AG10803 (cell line): ENCODE data around the gene DIP2A.
"Not testable (repeated sequence)": the region's sequence is repeated elsewhere in the genome, so short reads cannot be mapped to it uniquely, and the experiment has no call there.

Source experiments
- DNase-seq: peaks from one replicate; pipeline ENCODE4 v3.0.0; 2010; ENCODE audit warnings: low read depth
- H3K4me3 ChIP-seq: 2 replicates; pipeline ENCODE4 v1.5.1; 2011; ENCODE audit warnings: mild to moderate bottlenecking, low read length, control low read depth
- TF ChIP-seq, protein P1 (sequence below): conservative IDR thresholded peaks from 2 replicates; pipeline ENCODE4 v1.5.1; 2011; ENCODE audit warnings: mild to moderate bottlenecking, low read length, control low read depth, inconsistent platforms

Gene DIP2A

DNA sequence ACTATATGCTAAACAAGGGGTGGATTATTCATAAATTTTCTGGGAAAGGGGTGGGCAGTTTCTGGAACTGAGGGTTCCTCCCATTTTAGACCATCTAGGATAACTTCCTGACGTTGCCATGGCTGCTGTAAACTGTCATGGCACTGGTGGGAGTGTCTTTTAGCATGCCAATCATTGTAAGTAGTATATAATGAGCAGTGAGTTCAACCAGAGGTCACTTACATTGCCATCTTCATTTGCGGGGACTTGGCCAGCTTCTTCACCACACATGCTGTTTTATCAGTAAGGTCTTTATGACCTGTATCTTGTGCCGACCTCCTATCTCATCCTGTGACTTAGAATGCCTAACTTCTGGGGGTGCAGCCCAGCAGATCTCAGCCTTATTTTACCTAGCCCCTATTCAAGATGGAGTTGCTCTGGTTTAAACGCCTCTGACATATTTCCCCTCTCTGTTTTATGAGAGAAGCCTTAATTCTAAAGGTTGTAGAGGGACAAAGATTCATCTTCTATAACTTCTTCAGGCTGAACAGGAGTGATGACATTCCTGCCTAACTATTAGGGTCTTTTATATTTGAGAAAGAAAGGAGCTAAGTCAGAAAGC, 60.4 kb downstream of the DIP2A start:
- H3K4me3 ChIP-seq: no peak overlapping the region
- TF ChIP-seq, protein P1, sequence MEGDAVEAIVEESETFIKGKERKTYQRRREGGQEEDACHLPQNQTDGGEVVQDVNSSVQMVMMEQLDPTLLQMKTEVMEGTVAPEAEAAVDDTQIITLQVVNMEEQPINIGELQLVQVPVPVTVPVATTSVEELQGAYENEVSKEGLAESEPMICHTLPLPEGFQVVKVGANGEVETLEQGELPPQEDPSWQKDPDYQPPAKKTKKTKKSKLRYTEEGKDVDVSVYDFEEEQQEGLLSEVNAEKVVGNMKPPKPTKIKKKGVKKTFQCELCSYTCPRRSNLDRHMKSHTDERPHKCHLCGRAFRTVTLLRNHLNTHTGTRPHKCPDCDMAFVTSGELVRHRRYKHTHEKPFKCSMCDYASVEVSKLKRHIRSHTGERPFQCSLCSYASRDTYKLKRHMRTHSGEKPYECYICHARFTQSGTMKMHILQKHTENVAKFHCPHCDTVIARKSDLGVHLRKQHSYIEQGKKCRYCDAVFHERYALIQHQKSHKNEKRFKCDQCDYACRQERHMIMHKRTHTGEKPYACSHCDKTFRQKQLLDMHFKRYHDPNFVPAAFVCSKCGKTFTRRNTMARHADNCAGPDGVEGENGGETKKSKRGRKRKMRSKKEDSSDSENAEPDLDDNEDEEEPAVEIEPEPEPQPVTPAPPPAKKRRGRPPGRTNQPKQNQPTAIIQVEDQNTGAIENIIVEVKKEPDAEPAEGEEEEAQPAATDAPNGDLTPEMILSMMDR: no peak
- no peak for DNase-seq

DNA sequence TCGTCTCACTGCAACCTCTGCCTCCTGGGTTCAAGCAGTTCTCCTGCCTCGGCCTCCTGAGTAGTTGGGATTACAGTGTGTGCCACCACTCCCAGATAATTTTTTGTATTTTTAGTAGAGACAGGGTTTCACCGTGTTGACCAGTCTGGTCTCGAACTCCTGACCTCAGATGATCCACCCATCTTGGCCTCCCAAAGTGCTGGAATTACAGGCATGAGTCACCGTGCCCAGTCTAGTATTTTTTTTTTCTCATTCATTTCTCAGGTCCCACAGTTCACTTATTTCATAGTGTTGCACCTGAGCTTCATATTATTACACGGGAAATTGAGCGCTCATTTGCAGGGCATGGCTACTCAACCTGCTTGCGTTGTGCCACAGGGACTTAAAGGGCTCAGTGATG, 68.7 kb downstream of the DIP2A start:
- not testable (repeated sequence) for H3K4me3 ChIP-seq, DNase-seq

DNA sequence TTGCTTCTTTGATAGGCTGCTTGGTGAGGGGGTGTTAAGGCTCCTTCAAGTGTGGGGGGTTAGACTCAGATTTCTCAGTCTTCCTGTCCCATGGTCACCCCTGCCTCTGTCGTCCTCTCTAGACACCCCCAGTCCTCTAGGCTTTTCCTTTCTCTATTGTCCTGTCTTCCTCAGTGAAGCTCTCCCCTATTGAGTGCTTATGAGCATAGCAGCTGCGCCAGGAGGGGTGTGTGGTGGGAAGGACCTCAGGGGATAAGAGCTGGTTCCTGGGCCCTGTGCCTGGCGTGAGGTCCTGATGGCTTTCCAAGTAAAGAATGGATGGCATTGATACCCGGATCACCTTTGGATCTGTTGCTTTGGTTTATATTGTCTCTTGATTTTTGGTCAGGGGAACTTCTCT, 69.1 kb downstream of the DIP2A start:
- TF ChIP-seq, protein P1: no peak
- no peak for DNase-seq
- H3K4me3 ChIP-seq: no peak overlapping the region

DNA sequence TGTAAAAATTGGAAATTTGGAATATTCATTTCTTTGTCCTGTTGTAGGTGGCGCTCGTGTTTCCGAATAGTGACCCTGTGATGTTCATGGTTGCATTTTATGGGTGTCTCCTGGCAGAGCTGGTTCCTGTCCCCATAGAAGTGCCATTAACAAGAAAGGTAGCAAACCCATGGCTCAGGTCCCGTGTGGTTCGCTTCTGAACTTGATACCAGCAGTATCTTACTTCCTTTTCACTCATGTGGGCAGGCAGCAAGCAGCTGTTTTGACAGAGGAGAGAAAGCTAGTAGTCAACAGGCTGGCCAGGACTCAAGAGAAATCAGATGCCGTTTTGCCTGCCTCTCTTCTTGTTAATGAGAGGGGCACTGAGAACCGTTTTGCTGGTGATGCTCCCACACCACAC, 73.4 kb downstream of the DIP2A start:
- DNase-seq: no peak
- TF ChIP-seq, protein P1: no peak
- no peak overlapping the region for H3K4me3 ChIP-seq

DNA sequence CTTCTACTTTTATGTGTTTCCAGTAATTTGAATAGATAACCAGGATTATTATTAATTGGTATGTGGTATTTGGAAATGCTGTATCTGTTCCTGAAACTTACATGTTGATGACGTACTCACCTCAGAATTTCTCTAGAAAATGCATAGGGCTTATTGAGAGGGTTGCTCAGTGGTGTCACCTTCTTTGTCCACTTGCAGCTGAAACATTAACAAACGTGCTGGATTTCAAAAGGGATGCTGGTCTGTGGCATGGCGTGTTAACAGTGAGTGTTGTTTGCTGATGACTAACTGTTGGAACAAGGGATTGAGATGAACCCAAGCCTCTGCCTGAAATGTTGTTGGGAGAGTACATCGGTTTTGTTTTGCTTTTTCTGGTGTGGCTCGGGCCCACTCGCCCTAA, 78.3 kb downstream of the DIP2A start:
- TF ChIP-seq, protein P1: no peak
- no peak for DNase-seq
- no peak overlapping the region for H3K4me3 ChIP-seq

DNA sequence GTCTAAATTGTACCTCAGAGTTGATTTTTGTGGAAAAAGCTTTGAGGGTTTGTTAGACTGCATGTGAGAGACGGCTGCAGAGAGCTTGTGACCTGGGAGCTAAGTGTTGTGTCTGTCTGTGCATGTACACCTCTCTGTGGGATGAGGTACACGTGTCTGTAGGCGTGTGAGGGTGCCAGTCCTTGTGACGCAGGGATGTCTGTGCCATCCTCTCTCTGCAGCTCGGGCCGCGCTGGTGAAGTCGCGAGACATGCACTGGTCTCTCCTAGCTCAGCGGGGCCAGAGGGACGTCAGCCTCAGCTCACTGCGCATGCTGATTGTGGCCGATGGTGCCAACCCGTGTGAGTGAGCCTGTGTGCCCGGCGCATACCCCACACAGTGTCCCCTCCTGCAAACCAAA, 79.6 kb downstream of the DIP2A start:
- DNase-seq: no peak
- H3K4me3 ChIP-seq: no peak overlapping the region
- TF ChIP-seq, protein P1: no peak

DNA sequence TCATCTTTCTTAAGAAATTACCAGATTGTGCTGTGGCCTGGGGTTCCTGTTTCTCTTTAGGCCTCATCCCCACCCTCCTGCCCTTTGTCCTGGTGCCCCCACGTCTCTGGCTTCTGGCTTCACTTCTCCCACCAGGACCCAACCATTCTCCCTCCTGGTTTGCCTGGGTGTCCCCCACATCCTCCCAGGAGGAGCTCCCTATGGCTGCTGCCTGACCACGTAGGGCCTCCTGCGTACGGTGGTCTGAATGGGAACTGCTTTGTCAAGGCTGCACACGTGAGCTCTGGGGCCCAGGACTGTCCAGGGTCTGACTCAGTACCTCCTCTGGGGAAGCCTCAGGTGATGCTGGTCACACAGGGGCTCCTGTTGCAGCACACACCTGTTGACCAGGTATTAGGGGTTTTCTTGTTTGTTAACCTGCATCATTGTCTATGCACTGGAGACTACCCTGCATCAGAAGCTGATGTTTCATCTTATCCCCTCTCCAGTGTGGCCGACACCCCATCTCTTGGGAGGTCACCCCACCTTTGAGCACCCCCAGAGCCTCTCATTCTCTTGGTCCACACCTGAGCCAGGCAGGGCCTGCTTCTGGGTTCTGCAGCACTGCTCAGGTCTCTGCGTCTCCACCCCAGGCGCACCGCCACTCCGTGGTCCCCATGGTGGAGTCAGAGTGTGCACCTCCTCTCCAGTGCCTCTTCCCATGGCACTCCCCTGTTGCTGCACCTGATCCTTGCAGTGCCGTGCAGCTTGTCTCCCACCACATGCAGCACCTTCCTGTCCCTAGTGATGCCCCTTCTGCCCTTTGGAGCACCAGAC, 80.4 kb downstream of the DIP2A start:
- TF ChIP-seq, protein P1: no peak
- H3K4me3 ChIP-seq: no peak overlapping the region
- no peak for DNase-seq
